Measurements from ENCODE around the gene CDT1.

Gene CDT1

GRCh38 chr16:88793251-88793954, 10.2 kb upstream of the CDT1 start:
- H3K36me3 ChIP-seq (ENCODE audit: insufficient read depth, low read length), result no peaks in the 10 kb centered on the region
- peaks cover 17% of the 10 kb centered on the region for H3K27me3 ChIP-seq (ENCODE audit: insufficient read depth, low read length)
- no peak overlapping the region for H3K4me3 ChIP-seq (ENCODE audit: low read length)
- no peak overlapping the region for H2AFZ ChIP-seq (ENCODE audit: low read depth, low read length)
- H3K4me1 ChIP-seq (ENCODE audit: insufficient read depth, low read length), result peaks cover 7% of the 10 kb centered on the region
- no peaks in the 10 kb centered on the region for H3K9me3 ChIP-seq (ENCODE audit: low read length)

GRCh38 chr16:88796278-88796677, 7.3 kb upstream of the CDT1 start:
- Histone ChIP-seq H3K36me3 (ENCODE audit: insufficient read depth, low read length) (no peaks in the 10 kb centered on the region), H3K27me3 (ENCODE audit: insufficient read depth, low read length) (peaks cover 13% of the 10 kb centered on the region), H3K4me1 (ENCODE audit: insufficient read depth, low read length) (no peaks in the 10 kb centered on the region), H2AFZ (ENCODE audit: low read depth, low read length) (no peak overlapping the region), H3K4me3 (ENCODE audit: low read length) (no peak overlapping the region), H3K9me3 (ENCODE audit: low read length) (no peaks in the 10 kb centered on the region)

GRCh38 chr16:88798073-88798472, 5.5 kb upstream of the CDT1 start:
- no peaks in the 10 kb centered on the region for H3K36me3 ChIP-seq (ENCODE audit: insufficient read depth, low read length)
- H3K4me3 ChIP-seq (ENCODE audit: low read length), result no peak overlapping the region
- H2AFZ ChIP-seq (ENCODE audit: low read depth, low read length), result no peak overlapping the region
- peaks cover 4% of the 10 kb centered on the region for H3K27me3 ChIP-seq (ENCODE audit: insufficient read depth, low read length)
- H3K4me1 ChIP-seq (ENCODE audit: insufficient read depth, low read length), result no peaks in the 10 kb centered on the region
- no peaks in the 10 kb centered on the region for H3K9me3 ChIP-seq (ENCODE audit: low read length)

- H3K27me3 ChIP-seq (ENCODE audit: insufficient read depth, low read length), result no peaks in the 10 kb centered on the region
- H2AFZ ChIP-seq (ENCODE audit: low read depth, low read length), result no peak overlapping the region
- no peak overlapping the region for H3K4me3 ChIP-seq (ENCODE audit: low read length)
- no peaks in the 10 kb centered on the region for H3K4me1 ChIP-seq (ENCODE audit: insufficient read depth, low read length)
- H3K36me3 ChIP-seq (ENCODE audit: insufficient read depth, low read length), result no peaks in the 10 kb centered on the region
- no peaks in the 10 kb centered on the region for H3K9me3 ChIP-seq (ENCODE audit: low read length)
These were observed 4.7 kb upstream of the CDT1 start for GRCh38 chr16:88798772-88799455.

- Histone ChIP-seq H3K4me1 (ENCODE audit: insufficient read depth, low read length) (peaks cover 5% of the 10 kb centered on the region), H3K9me3 (ENCODE audit: low read length) (no peaks in the 10 kb centered on the region), H3K36me3 (ENCODE audit: insufficient read depth, low read length) (no peaks in the 10 kb centered on the region), H3K27me3 (ENCODE audit: insufficient read depth, low read length) (no peaks in the 10 kb centered on the region), H2AFZ (ENCODE audit: low read depth, low read length) (no peak overlapping the region), H3K4me3 (ENCODE audit: low read length) (no peak overlapping the region)
These were observed 3.9 kb upstream of the CDT1 start for GRCh38 chr16:88799569-88800276.

- Histone ChIP-seq H3K4me3 (ENCODE audit: low read length) (no peak overlapping the region), H3K27me3 (ENCODE audit: insufficient read depth, low read length) (no peaks in the 10 kb centered on the region), H2AFZ (ENCODE audit: low read depth, low read length) (no peak overlapping the region), H3K9me3 (ENCODE audit: low read length) (no peaks in the 10 kb centered on the region), H3K4me1 (ENCODE audit: insufficient read depth, low read length) (peaks cover 10% of the 10 kb centered on the region), H3K36me3 (ENCODE audit: insufficient read depth, low read length) (peaks cover 5% of the 10 kb centered on the region)
These were observed 3.4 kb upstream of the CDT1 start for GRCh38 chr16:88800277-88800592.

- Histone ChIP-seq H3K4me3 (ENCODE audit: low read length) (peak overlapping the region; percentile 77), H3K9me3 (ENCODE audit: low read length) (no peaks in the 10 kb centered on the region), H2AFZ (ENCODE audit: low read depth, low read length) (no peak overlapping the region)
These were observed 573 bp downstream of the CDT1 start for GRCh38 chr16:88804173-88804551.

GRCh38 chr16:88804552-88805339, 1.2 kb downstream of the CDT1 start:
- H3K27me3 ChIP-seq (ENCODE audit: insufficient read depth, low read length), result no peaks in the 10 kb centered on the region
- H3K4me3 ChIP-seq (ENCODE audit: low read length), result peak overlapping the region; percentile 77

More at GRCh38 chr16:88804173-88804551, 573 bp downstream of the CDT1 start:
- Histone ChIP-seq H3K4me1 (ENCODE audit: insufficient read depth, low read length) (peaks cover 12% of the 10 kb centered on the region), H3K36me3 (ENCODE audit: insufficient read depth, low read length) (peaks cover 41% of the 10 kb centered on the region), H3K27me3 (ENCODE audit: insufficient read depth, low read length) (no peaks in the 10 kb centered on the region)

GRCh38 chr16:88805340-88805715, 1.7 kb downstream of the CDT1 start:
- Histone ChIP-seq H3K4me1 (ENCODE audit: insufficient read depth, low read length) (peaks cover 20% of the 10 kb centered on the region), H2AFZ (ENCODE audit: low read depth, low read length) (no peak overlapping the region), H3K27me3 (ENCODE audit: insufficient read depth, low read length) (no peaks in the 10 kb centered on the region), H3K36me3 (ENCODE audit: insufficient read depth, low read length) (peaks cover 51% of the 10 kb centered on the region), H3K9me3 (ENCODE audit: low read length) (no peaks in the 10 kb centered on the region), H3K4me3 (ENCODE audit: low read length) (peak overlapping the region; percentile 77)

More at GRCh38 chr16:88804552-88805339, 1.2 kb downstream of the CDT1 start:
- Histone ChIP-seq H3K9me3 (ENCODE audit: low read length) (no peaks in the 10 kb centered on the region), H3K4me1 (ENCODE audit: insufficient read depth, low read length) (peaks cover 14% of the 10 kb centered on the region), H3K36me3 (ENCODE audit: insufficient read depth, low read length) (peaks cover 47% of the 10 kb centered on the region), H2AFZ (ENCODE audit: low read depth, low read length) (no peak overlapping the region)

- no peak overlapping the region for H3K4me3 ChIP-seq (ENCODE audit: low read length)
- no peaks in the 10 kb centered on the region for H3K27me3 ChIP-seq (ENCODE audit: insufficient read depth, low read length)
- H3K9me3 ChIP-seq (ENCODE audit: low read length), result no peaks in the 10 kb centered on the region
- peaks cover 51% of the 10 kb centered on the region for H3K36me3 ChIP-seq (ENCODE audit: insufficient read depth, low read length)
- H3K4me1 ChIP-seq (ENCODE audit: insufficient read depth, low read length), result peaks cover 26% of the 10 kb centered on the region
- no peak overlapping the region for H2AFZ ChIP-seq (ENCODE audit: low read depth, low read length)
These were observed 2.4 kb downstream of the CDT1 start for GRCh38 chr16:88805887-88806393.

GRCh38 chr16:88806491-88807111, 3.0 kb downstream of the CDT1 start:
- H3K4me1 ChIP-seq (ENCODE audit: insufficient read depth, low read length), result peaks cover 28% of the 10 kb centered on the region
- no peak overlapping the region for H2AFZ ChIP-seq (ENCODE audit: low read depth, low read length)
- H3K27me3 ChIP-seq (ENCODE audit: insufficient read depth, low read length), result no peaks in the 10 kb centered on the region
- H3K4me3 ChIP-seq (ENCODE audit: low read length), result no peak overlapping the region
- H3K9me3 ChIP-seq (ENCODE audit: low read length), result no peaks in the 10 kb centered on the region
- H3K36me3 ChIP-seq (ENCODE audit: insufficient read depth, low read length), result peaks cover 51% of the 10 kb centered on the region

GRCh38 chr16:88807142-88807625, 3.6 kb downstream of the CDT1 start:
- Histone ChIP-seq H3K4me3 (ENCODE audit: low read length) (no peak overlapping the region), H3K36me3 (ENCODE audit: insufficient read depth, low read length) (peaks cover 51% of the 10 kb centered on the region), H3K4me1 (ENCODE audit: insufficient read depth, low read length) (peaks cover 28% of the 10 kb centered on the region), H3K27me3 (ENCODE audit: insufficient read depth, low read length) (no peaks in the 10 kb centered on the region), H3K9me3 (ENCODE audit: low read length) (no peaks in the 10 kb centered on the region), H2AFZ (ENCODE audit: low read depth, low read length) (no peak overlapping the region)

Measured in neuron (in vitro differentiated cells).